HG02973 (cell line): ENCODE measurements around the gene HAUS3.

Experiments used
- ATAC-seq: cut with Tn5 transposase; IDR thresholded peaks from one replicate; pipeline ENCODE4 v1.9.1; 2021; ENCODE audit warnings: moderate library complexity; ENCODE audit not compliant: unreplicated experiment

Gene HAUS3

GRCh38 chr4:2264481-2265041, 22.6 kb upstream of the HAUS3 start:
- ATAC-seq = no peak

GRCh38 chr4:2263926-2264321, 22.0 kb upstream of the HAUS3 start:
- no peak for ATAC-seq

DNA sequence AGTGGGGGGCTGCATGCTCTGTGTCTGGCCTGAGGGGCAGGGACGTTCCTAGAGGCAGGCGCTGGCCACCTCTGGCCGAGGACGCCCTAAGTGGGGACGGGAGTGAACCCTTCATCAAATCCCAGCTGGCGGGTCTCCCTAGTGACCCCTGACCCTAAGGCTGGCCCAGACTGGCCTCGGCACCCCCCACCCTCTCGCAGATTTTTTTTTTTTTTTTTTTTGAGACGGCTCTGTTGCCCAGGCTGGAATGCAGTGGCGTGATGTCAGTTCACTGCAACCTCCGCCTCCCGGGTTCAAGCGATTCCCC, 21.0 kb upstream of the HAUS3 start:
- no peak for ATAC-seq

GRCh38 chr4:2262145-2262943, 20.4 kb upstream of the HAUS3 start:
- peak; percentile 87 for ATAC-seq

GRCh38 chr4:2261853-2262144, 19.9 kb upstream of the HAUS3 start, which contains the start of gene MXD4:
Gene MXD4, minus strand, starts transcription at chr4:2262109. Its CDS starts 129 bp downstream, at chr4:2261980.
- peak; percentile 4 for ATAC-seq

DNA sequence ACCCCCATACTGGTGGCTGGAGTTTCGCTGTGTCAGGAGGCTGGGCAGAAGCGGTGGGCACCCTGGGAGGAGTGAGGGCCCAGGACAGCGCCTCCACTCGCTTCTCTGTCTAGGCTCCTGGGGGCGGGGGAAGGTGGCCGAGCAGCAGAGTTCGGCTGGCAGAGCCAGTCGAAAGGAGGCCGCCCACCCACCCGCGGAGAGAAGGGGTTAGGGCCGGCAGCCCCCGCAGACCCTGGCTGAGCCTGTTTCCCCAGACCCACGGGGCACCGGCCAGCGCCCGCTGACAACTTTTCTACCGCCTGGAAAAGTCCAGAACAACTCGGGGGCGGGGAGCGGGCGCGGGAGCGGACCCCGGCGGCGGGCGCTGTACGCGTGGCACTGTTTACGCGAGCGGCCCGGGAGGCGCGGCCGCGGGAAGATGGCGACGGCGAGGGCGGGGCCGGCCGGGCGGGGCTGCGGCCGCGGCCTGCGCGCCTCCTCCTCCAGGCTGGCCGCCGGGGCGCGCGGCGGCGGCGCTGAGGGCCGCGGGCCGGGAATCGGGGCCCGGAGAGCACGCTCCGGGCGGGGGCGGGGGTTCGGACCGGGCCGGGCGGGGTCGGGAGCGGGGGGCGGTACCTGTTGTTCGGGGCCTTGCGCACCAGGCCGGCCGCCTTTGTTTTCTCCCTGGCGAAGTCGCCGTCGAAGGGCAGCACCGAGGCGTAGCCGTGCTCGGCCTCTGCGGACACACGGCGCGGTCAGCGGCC, 19.4 kb upstream of the HAUS3 start:
- no peak for ATAC-seq

DNA sequence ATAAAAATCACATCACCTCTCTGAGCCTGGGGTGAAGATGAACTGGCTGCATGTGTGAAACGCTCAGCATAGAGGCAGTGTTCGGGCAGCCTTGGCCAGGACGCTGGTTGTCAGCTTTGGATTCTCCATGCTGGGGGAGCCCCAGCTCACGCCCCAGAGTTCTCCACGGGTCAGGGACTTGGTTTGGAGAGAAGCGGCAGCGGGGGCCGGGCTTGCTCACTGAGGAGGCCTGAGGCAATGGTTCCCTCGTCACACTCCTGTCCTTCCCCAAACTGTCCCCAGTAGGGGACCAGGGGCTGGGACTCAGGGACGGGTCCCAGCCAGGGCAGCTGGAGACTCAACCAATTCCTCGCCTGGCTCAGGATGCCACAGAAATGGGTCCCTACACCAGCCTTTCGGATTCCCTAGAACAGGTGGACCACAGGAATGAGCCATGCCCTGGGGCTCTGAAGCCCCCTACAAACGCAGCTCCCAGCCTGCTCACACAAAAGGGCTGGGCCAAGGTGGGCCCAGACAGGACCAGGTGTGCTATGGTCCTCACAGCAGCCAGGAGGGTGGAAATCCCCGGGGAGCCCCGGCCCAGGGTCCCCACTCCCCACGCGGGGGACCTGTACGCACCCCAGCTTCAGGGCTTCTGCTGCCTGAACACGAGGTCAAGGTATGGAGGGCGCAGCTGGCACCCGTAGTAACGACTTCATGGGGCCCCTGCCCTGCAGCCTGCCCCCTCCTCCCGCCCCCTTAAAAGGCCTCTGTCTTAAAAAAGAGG, 18.6 kb upstream of the HAUS3 start:
- no peak for ATAC-seq

DNA sequence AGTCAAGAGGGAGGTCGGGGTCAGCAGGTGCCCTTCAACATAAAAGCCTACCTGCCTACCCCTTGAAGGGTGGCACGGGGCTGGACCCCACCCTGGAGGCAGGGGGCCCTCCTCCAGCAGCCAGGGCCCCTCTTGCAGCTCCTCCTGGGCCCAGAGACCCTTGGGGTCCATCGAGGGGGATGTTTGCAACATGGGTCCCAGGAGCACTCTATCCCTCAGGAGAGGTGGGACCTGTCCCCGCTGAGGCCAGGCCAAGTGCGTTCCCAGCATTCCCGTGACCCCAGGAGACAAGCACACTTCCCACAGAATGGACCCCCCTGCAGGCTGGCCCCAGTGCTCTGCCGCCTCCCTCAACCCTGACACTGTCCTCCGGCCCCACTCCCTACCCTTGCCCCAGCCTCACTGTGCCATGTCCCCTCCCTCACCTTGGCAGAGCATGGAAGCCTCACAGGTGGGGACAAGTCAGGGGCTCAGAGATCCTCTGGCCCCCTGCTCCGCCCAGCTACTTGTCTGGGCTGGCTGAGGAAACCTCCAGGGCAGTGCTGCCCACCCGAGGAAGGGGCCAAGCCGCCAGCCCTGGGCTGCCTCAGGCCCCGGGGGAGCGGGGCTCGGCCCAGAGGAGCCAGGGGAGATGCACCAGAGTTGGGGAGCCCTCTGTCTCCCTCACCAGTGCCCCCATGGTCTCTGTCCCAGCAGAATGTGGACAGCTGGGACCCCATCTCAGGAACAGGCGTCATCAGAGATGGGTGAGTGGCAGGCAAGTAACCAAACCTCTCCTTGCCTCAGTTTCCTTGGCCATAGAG, 17.8 kb upstream of the HAUS3 start:
- ATAC-seq = no peak

DNA sequence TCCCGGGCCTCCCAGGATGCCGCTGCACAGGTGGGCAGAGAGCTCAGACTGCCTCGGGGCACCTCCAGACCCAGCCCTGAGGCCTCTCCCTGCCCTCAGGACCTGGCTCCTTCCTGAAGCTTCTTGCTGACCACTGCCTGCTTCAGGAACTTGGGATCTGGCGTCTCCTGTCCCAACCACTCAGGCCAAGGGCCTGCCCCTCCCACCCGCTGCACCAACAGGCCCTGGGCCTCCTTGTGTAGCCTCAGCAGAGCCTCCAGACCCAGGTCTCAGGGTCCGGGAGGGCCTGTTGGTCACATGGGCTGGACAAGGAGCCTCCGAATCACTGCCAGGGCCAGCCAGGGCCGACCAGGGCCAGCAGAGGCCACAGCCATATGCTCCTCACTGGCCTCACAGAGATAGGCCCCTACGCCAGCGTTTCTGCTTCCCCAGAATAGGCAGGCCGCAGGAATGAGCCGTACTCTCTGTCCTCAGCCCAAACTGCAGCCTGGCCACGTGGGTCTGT, 17.2 kb upstream of the HAUS3 start:
- ATAC-seq = no peak

DNA sequence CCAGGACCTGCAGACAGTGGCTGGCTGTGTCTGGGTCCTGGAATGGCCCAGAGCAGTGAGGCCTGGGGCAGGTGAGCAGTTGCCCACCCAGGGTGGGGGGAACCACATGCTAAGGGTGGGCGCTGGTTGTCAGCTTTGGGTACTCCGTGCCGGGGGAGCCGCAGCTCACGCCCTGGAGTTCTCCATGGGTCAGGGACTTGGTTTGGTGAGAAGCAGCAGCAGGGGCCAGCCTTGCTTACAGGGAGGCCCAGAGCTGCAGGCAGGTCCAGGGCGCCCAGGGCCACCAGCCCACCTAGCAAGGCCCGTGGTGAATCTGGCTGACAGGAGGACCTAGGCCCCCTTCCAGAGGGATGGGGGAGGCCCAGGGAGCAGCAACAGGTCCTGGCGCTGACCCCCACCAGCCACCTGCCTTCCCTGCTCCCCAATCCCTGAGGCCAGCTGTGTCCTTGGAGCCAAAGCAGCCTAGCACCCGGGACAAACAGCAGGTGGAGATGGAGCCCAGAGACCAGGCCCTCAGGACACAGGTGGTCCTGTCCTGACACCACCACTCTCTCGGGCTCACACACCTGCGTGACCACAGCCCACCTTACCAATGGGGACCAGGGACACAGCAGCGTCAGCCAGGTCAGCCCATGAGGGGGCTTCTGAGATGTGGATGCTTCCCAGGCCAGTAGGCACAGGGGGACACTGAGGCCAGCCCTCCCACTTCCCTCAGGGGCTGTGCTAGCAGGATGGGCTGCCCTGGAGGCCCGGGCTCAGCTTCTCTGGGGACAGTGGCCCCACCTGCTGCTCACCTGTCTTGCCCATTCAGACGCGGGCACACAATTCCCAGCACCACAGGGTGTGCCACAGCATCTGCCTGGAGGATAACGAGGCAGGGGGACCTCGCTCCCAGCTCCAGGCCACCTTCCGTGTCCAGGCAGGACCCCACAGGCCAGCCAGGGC, 16.4 kb upstream of the HAUS3 start:
- ATAC-seq = no peak

GRCh38 chr4:2257361-2258081, 15.6 kb upstream of the HAUS3 start:
- ATAC-seq = no peak

GRCh38 chr4:2256781-2257191, 14.9 kb upstream of the HAUS3 start:
- no peak for ATAC-seq

GRCh38 chr4:2256156-2256731, 14.3 kb upstream of the HAUS3 start:
- ATAC-seq = no peak

GRCh38 chr4:2255501-2256155, 13.7 kb upstream of the HAUS3 start:
- ATAC-seq = no peak

DNA sequence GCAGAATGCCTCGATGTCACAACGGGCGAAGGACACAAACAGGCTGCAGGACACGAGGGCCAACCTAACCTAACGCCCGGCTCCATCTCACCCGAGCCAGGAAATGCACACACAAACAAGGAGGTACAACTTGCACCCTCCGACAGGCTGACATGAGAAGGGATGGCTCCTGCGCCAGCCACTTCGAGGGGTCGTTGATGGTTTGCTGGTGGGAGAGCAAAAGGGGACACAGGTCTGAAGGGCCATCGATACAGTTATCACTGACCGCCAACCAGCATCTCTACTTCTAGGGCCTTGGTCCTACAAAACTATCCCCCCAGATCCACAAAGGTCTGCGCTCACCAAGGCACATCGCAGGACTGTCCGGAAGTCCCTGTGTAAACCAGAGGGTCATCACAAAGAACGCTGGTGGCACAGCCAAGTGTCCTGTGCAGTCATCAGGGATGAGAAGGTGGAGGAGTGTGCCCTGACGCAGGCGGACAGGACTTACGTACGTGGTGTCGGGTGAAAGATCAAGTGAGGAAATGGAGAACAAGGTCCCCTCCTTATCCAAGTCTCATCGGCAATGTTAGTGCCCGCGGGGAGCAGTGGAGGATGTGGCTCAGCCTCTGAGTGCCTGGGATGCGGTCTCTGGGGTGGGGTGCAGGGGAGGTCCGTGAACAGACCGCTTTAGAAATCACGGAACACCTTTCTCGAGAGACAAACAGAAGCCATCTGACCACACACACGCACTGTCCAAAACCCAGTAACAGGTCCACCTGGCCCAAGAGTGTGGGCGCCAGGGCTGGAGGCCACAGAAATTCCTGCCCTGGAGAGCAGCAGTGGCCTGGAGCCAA, 13.0 kb upstream of the HAUS3 start:
- no peak for ATAC-seq

GRCh38 chr4:2253160-2254084, 11.5 kb upstream of the HAUS3 start:
- ATAC-seq = no peak
